Tibial nerve (tissue), 4 donors: Measurements from ENCODE around the gene SIMC1. TPM values are rescaled to one million over a fixed set of nuclear protein-coding genes. Genes with fewer than 3 reads are reported as not detected.

Experiments used
- DNase-seq, 2 donors: peaks; one replicate each; pipeline ENCODE4 v3.0.0-alpha.2; 2019; ENCODE audit warnings: low spot score in 2 of 2
- H3K27ac ChIP-seq, 4 donors: fragments of 200-600 bp; sonication (generic) in 3 of 4; one replicate each; pipeline ENCODE4 v1.5.1; 2017 to 2019; ENCODE audit warnings: mild to moderate bottlenecking in 1 of 4
- H3K27me3 ChIP-seq, 2 donors: fragments of 200-600 bp; sonication (generic) in 1 of 2; one replicate each; pipeline versions ENCODE4 v1.5.1 to v1.6.0; 2017 to 2019
- H3K36me3 ChIP-seq, 3 donors: fragments of 200-600 bp; sonication (generic); one replicate each; pipeline ENCODE4 v1.5.1; 2018 to 2019
- H3K4me1 ChIP-seq, 4 donors: fragments of 200-600 bp; sonication (generic) in 3 of 4; one replicate each; pipeline ENCODE4 v1.5.1; 2017 to 2019
- H3K4me3 ChIP-seq, 4 donors: fragments of 200-600 bp; sonication (generic) in 3 of 4; one replicate each; pipeline ENCODE4 v1.5.1; 2017 to 2019; ENCODE audit warnings: mild to moderate bottlenecking in 1 of 4, moderate library complexity in 1 of 4
- H3K9me3 ChIP-seq, 4 donors: fragments of 200-600 bp; sonication (generic) in 3 of 4; one replicate each; pipeline ENCODE4 v1.5.1; 2017 to 2019
- EP300 ChIP-seq, 2 donors: sonication (generic); formaldehyde crosslinking; IDR thresholded peaks; one replicate each; pipeline ENCODE4 v1.6.1; 2017; ENCODE audit warnings: antibody characterized with exemption in 2 of 2, mild to moderate bottlenecking in 1 of 2
- POLR2A ChIP-seq, 2 donors: fragments of 450-650 bp; IDR thresholded peaks; one replicate each; pipeline ENCODE4 v1.6.1; 2017; ENCODE audit warnings: antibody characterized with exemption in 2 of 2, mild to moderate bottlenecking in 2 of 2, moderate library complexity in 2 of 2
- WGBS, 2 donors: methylation state at CpG; one replicate each; pipeline ENCODE4 v1.1.5; 2018; 5-methylcytosine and 5-hydroxymethylcytosine counted together
- total RNA-seq, 4 donors: library from RNA; depleted of rRNA; stranded (reverse); fragments of >200 nt; gene quantifications; one replicate each; pipeline ENCODE4 v1.1.0, GENCODE V29; 2016
- TF ChIP-seq, protein P1 (sequence below), 5 experiments: fragments of 200-600 bp in 3 of 5; fragments of 450-650 bp in 2 of 5; sonication (generic) in 3 of 5; IDR thresholded peaks; one replicate each; pipeline ENCODE4 v1.5.1; 2016 to 2019; ENCODE audit warnings: antibody characterized with exemption in 5 of 5, mild to moderate bottlenecking in 3 of 5, moderate library complexity in 2 of 5

The SIMC1 gene
- total RNA-seq, 4 donors from 2014 or later, result 3.7 to 11.1 (median 8.2) TPM

DNA sequence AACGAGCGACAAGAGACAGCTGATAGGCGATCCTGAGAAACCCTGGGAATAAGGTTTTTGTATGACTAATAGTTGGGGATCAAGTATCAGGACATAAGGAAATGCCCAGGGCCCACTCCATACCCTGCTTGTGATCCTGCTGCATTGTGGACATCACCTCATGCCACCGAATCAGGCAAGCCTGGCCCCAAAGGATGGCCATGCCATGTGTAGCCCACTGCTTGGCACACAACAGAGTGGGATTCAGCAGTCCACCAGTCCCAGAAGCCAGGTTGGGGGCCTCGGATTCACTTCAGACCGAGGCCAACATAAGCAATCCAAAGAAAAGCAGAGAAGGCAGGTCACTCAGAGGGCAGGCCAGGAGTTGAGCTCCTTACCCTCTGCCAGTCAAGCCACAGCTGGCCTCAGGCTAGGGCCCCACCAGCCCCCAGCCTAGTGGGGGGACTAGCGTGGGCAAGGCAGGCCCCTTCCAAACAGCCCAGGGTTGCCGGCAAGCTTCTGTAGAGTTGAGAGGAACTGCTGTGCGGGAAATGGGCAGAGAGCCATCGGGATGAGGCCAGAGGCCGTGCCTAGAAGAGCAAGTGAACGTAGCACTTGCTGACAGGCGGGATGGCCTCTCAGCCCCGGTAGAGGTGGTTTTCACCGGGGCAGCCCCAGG is 145.2 kb downstream of the SIMC1 start:
- H3K4me3 ChIP-seq, result no peak overlapping the region
- H3K36me3 ChIP-seq, result peaks cover 0 to 63% (median 18%) of the 10 kb centered on the region in 3 donors
- H3K9me3 ChIP-seq, result no peaks in the 10 kb centered on the region
- no peak for TF ChIP-seq POLR2A (IDR thresholded peaks at IDR 0.05)
- TF ChIP-seq EP300 (IDR thresholded peaks at IDR 0.05), result no peak
- TF ChIP-seq, protein P1, sequence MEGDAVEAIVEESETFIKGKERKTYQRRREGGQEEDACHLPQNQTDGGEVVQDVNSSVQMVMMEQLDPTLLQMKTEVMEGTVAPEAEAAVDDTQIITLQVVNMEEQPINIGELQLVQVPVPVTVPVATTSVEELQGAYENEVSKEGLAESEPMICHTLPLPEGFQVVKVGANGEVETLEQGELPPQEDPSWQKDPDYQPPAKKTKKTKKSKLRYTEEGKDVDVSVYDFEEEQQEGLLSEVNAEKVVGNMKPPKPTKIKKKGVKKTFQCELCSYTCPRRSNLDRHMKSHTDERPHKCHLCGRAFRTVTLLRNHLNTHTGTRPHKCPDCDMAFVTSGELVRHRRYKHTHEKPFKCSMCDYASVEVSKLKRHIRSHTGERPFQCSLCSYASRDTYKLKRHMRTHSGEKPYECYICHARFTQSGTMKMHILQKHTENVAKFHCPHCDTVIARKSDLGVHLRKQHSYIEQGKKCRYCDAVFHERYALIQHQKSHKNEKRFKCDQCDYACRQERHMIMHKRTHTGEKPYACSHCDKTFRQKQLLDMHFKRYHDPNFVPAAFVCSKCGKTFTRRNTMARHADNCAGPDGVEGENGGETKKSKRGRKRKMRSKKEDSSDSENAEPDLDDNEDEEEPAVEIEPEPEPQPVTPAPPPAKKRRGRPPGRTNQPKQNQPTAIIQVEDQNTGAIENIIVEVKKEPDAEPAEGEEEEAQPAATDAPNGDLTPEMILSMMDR (IDR thresholded peaks at IDR 0.05), result no peak
- WGBS, 2 donors, result 81 to 87% methylated on average over 15 of the region's 15 CpGs
- peaks cover 0 to 23% (median 10%) of the 10 kb centered on the region in 4 donors for H3K4me1 ChIP-seq
- no peak overlapping the region for H3K27ac ChIP-seq
- no peaks in the 10 kb centered on the region for H3K27me3 ChIP-seq
- DNase-seq, result no peak

DNA sequence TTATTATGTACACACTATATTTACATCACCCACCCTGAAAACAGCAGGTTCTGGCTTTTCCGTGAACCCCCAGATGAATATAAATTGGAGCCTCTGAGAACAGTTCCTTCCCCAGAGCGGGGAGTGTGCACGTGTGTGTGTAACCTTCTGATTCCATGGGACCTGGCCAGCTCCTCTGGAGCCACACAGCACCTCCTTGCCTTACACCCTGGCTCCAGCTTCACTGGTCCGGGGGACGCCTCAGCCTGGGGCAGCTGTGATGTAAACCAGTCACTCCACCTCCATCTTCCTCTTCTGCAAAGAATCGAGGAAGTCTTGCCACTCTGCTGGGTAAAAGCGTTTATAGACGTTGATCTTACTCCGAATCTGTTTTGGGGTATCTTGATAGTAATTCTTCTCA is 145.7 kb downstream of the SIMC1 start:
- H3K27me3 ChIP-seq, result no peaks in the 10 kb centered on the region
- peaks cover 0 to 23% (median 10%) of the 10 kb centered on the region in 4 donors for H3K4me1 ChIP-seq
- H3K9me3 ChIP-seq, result no peaks in the 10 kb centered on the region
- DNase-seq, result no peak
- H3K36me3 ChIP-seq, result peaks cover 0 to 63% (median 18%) of the 10 kb centered on the region in 3 donors
- H3K4me3 ChIP-seq, result no peak overlapping the region
- TF ChIP-seq POLR2A (IDR thresholded peaks at IDR 0.05), result no peak
- TF ChIP-seq, protein P1 (IDR thresholded peaks at IDR 0.05), result no peak
- TF ChIP-seq EP300 (IDR thresholded peaks at IDR 0.05), result no peak
- WGBS, 2 donors, result 79 to 85% methylated on average over 9 of the region's 9 CpGs
- H3K27ac ChIP-seq, result no peak overlapping the region

DNA sequence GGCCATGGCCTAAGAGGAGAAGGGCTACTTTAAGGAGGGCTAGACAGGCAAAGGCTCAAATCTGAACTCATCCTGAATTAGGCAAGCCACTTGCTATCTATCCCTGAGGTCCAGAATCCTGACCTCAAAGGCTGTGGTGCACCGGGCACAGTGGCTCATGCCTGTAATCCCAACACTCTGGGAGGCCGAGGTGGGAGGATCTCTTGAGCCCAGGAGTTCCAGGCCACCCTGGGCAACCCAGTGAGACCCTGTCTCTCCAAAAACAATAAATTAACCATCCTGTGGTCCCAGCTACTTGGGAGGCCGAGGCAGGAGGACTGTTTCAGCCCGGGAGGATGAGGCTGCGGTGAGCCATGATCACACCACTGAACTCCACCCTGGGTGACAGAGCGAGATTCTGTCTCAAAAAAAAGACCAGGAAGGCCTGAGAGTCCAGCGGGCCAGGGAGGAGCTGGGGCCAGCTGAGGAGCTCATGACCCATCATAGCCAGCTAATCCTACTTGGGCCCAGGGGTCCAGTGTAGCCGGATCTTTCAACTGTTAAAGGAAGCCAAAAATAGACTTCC is 146.2 kb downstream of the SIMC1 start:
- Histone ChIP-seq H3K4me1 (peaks cover 0 to 24% (median 11%) of the 10 kb centered on the region in 4 donors), H3K9me3 (no peaks in the 10 kb centered on the region), H3K36me3 (peaks cover 0 to 63% (median 18%) of the 10 kb centered on the region in 3 donors), H3K27me3 (no peaks in the 10 kb centered on the region), H3K4me3 (no peak overlapping the region), H3K27ac (no peak overlapping the region)
- no peak for DNase-seq
- TF ChIP-seq EP300 (IDR thresholded peaks at IDR 0.05), result no peak
- TF ChIP-seq POLR2A (IDR thresholded peaks at IDR 0.05), result no peak
- TF ChIP-seq, protein P1 (IDR thresholded peaks at IDR 0.05), result no peak
- 86% methylated on average over 7 to 8 of the region's 8 CpGs for WGBS, 2 donors

DNA sequence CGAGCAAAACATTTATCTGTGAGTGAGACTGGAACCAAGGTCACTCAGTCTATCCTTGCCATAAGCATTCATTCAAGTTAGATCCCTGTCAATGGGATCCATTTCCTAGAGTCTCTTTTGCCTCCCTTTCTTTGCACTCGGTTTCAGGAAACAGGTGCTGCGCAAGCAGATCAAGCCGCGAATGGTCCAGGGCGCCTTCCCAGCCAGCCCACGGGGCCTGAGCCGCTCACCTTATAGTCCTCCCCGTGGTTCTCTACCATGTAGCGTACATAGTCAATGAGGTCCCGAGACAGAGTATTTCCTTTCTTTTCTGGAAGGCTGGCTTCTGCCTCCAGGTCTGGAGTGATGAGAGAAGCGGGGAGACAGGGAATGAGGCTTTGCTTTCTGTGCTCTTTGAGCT is 146.8 kb downstream of the SIMC1 start:
- TF ChIP-seq, protein P1 (IDR thresholded peaks at IDR 0.05), result no peak
- TF ChIP-seq POLR2A (IDR thresholded peaks at IDR 0.05) (no peak), EP300 (IDR thresholded peaks at IDR 0.05) (no peak)
- no peaks in the 10 kb centered on the region for H3K9me3 ChIP-seq
- 93 to 96% methylated on average over 12 of the region's 12 CpGs for WGBS, 2 donors
- peaks cover 0 to 29% (median 15%) of the 10 kb centered on the region in 4 donors for H3K4me1 ChIP-seq
- H3K36me3 ChIP-seq, result peaks cover 0 to 63% (median 18%) of the 10 kb centered on the region in 3 donors
- H3K27ac ChIP-seq, result no peak overlapping the region
- DNase-seq, result no peak
- H3K4me3 ChIP-seq, result no peak overlapping the region
- no peaks in the 10 kb centered on the region for H3K27me3 ChIP-seq

DNA sequence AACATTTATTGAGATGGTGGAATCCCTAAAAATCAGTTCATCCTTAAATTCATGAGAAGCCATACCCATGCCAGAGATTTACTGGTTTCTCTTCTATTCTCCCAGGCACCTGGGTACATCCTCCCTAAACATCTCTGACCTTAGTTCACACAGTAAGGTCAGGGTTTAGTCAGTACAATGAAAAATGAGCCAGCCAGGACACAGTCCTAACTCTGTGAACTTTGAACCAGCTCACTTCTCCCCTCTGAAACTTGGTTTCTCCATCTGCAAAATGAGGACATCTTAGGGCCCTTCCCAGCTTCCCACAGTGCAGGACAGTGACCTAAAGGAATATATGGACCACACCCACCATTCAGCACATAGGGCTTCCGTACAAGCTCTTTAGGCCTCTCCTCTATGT is 148.3 kb downstream of the SIMC1 start:
- H3K36me3 ChIP-seq, result peaks cover 0 to 65% (median 18%) of the 10 kb centered on the region in 3 donors
- 72 to 81% methylated on average over 1 of the region's 1 CpG for WGBS, 2 donors

More for the DNA sequence above, 148.3 kb downstream of the SIMC1 start:
- H3K27me3 ChIP-seq, result no peaks in the 10 kb centered on the region
- no peak overlapping the region for H3K4me3 ChIP-seq
- TF ChIP-seq EP300 (IDR thresholded peaks at IDR 0.05) (no peak), POLR2A (IDR thresholded peaks at IDR 0.05) (no peak)
- TF ChIP-seq, protein P1 (IDR thresholded peaks at IDR 0.05), result no peak
- no peaks in the 10 kb centered on the region for H3K9me3 ChIP-seq
- no peak overlapping the region for H3K27ac ChIP-seq
- DNase-seq, result no peak
- H3K4me1 ChIP-seq, result peaks cover 0 to 35% (median 15%) of the 10 kb centered on the region in 4 donors
